HG02981 (cell line): Measurements from ENCODE around the gene XIST.
"Not testable (repeated sequence)": the region's sequence is repeated elsewhere in the genome, so short reads cannot be mapped to it uniquely, and the experiment has no call there.

ENCODE experiments used
- ATAC-seq: cut with Tn5 transposase; IDR thresholded peaks from one replicate; pipeline ENCODE4 v1.9.1; 2021; ENCODE audit warnings: mild to moderate bottlenecking, moderate library complexity; ENCODE audit not compliant: unreplicated experiment

Gene XIST

GRCh38 chrX:73840120-73840924, 12.2 kb downstream of the XIST start:
- no peak for ATAC-seq

DNA sequence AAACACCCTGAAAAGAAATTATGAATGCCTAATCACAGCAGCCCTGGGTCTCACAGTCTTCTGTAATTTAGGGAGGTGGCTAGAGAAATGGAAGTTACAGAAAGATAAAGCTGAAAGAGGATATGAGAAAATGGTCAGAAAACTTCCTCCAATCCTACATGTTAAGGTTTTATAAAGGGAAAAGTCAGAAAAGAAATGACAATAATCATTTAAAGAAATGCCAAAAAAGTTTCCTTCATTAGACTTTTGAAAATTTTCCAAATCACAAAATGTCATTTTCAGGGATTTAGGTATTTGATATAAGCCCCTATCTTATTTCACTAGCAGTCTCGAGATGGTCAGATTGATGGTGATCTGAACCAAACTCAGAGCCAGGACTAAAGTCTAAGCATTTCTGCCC, 13.4 kb downstream of the XIST start:
- ATAC-seq, result no peak

DNA sequence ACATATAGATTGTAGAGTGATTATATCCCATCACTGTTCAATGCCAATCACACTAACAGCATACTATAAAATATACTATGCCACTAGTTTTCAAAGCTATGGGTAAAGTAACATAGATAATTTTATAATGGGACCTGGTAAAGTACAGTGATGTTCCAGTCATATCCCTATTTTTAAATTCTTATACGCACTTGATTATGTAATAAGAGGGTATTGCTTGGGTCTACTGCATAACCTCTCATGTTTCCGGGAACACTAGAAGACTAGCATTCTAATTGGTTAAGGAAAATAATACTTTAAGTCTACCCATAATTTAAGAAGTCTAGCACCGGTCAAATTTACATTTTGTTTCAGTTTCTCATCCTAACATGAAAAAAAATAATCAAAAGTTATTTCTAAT, 14.4 kb downstream of the XIST start:
- ATAC-seq, result no peak

- no peak for ATAC-seq
Measured at GRCh38 chrX:73836956-73837477, 15.5 kb downstream of the XIST start.

DNA sequence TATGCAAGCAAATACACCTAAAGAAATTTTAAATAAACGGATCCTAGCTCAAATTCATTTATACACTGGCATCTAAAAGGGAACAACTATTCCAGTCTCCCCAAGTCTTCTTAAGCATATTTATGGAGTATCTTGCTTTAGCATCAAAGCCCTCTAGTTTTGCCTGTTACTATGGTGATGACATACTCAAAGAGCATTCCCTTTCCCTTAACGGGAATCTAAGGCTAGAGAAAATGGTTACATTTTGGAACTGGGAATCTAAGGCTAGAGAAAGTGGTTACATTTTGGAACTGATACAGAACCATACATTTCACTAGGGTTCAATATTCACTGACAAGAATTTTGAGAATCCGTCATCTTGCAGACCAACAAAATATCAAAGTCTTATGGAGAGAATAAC, 18.3 kb downstream of the XIST start:
- ATAC-seq, result no peak

- ATAC-seq, result no peak
Measured at GRCh38 chrX:73832319-73832718, 20.2 kb downstream of the XIST start.

GRCh38 chrX:73831500-73831899, 21.0 kb downstream of the XIST start:
- no peak for ATAC-seq

DNA sequence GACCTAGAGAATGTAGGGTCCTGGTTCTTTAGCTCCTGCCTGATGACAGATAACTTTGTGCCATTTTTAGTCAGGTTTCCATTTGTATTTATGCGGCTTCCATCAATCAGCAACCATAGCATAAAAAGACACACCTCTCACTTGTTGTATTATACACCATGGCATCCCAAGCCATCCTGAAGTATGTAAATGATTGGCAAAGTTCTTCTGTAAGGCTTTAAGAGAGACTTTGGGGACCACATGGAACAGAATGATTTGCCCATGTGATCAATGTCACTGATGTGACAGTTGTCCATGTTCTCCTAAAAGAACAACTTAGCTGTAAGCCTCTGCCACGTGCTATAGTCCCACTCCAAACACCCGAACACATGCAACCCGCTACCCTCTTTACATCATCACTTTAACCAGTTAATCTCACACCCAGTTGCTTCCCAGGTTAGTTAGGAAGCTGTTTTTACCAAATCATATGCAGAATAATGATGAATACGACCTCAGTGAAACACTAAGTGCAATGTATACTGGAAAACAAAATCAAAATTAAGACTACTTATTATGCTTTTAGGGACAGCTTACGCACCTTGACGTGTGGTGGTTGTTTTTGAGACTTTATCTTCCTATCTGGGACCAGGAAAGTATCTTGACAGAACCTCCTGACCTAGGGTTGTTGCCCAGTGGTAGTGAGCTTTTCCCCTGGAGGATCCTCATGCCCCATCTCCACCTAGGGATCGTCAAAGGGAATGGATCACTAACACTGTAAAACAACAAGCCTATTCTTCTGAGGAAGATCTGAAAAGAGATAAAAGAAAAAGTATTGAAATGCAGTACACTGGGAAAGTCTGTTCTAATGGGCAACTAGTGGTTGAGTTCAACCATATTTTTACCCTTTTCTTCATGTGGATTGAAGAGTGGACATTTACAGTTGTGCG, 21.8 kb downstream of the XIST start:
- no peak for ATAC-seq

DNA sequence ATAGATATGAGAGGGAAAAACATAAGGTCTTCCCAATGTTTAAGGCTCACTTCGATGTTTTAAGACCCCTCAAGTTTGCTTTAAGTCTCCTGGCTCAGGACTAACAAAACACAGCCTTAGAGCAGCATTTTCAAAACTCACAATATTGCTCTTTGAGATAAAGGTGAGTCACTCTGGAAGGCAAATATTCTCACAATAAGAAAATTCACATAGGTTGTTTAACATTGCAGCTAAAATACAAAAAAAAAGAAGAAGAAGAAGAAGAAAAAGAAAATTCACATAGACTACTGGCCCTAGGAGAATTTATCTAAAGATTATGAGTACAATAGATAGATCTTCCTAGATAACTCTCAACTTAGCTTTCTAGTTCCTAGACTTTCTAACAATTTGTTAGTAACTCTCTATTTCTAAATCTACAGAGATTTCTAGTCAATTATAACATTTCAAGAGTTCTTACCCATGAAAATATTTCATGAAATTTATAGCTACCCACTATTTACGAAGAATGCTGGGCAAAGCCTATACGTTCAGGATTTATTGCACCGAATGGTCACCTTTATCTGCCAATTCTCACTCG, 22.5 kb downstream of the XIST start:
- ATAC-seq, result no peak

- no peak for ATAC-seq
Measured at GRCh38 chrX:73828080-73828720, 24.3 kb downstream of the XIST start.

GRCh38 chrX:73827406-73827805, 25.1 kb downstream of the XIST start:
- no peak for ATAC-seq

DNA sequence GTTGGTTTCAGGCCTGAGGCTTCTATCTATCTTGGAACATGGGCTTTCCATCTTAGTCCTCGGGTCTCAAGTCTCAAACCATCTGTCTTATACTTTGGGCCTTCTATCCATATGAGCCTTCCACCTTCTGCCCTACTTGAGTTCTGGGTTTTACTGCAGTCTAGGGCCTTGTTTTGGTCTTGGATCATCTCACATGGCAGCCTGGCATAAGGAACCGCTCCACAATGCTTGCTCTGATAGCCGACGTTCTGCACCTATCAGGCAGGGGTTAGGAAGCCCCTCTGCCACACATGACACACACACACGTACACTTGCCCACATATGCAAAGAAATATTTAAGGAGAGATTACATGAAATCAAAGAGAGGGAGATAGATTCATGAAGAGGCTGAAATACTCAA, 25.5 kb downstream of the XIST start:
- no peak for ATAC-seq

DNA sequence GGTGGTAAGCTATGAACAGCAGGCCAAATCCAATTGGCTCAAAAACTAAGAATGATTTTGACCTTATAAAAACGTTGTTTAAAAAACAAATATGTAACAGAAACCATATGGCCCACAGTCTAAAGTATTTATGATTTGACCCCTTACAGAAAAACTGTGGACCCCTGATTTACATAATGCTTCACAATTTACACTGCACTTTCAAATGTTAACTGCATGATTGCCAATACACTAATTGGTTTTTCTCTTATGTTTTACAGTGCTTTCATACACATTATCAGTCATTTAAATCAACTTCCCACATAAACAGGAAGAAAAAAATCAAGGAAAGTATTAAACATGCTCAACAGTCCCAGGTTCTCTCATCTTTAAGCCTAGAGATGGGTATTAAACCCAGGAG, 26.9 kb downstream of the XIST start:
- ATAC-seq, result no peak

DNA sequence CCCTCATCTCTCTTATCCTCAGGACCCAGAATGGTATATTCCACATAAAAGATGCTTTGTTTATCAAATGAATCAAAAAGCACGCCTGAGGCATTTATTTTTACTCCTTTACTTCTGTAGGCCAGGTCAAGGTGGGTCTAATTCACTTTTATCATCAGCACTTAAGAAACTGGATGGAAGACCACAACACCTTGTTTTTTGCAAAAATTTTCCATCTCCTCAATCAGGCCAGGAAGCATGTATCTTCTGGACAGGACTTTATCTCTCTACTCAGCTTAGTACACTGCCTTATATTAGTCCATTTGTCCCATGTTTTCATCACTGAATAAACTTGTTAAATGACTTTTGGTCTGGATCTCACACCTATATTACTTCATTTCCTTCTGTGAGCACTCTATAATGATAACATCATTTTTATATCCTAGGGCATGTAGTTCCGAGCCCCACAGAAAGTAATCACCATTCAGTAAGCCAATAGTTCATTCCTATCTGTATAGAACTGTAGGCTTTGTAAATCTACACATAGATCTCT, 29.0 kb downstream of the XIST start:
- no peak for ATAC-seq

- ATAC-seq, result no peak
Measured at GRCh38 chrX:73822775-73823174, 29.7 kb downstream of the XIST start.

- no peak for ATAC-seq
Measured at GRCh38 chrX:73821921-73822559, 30.5 kb downstream of the XIST start.

DNA sequence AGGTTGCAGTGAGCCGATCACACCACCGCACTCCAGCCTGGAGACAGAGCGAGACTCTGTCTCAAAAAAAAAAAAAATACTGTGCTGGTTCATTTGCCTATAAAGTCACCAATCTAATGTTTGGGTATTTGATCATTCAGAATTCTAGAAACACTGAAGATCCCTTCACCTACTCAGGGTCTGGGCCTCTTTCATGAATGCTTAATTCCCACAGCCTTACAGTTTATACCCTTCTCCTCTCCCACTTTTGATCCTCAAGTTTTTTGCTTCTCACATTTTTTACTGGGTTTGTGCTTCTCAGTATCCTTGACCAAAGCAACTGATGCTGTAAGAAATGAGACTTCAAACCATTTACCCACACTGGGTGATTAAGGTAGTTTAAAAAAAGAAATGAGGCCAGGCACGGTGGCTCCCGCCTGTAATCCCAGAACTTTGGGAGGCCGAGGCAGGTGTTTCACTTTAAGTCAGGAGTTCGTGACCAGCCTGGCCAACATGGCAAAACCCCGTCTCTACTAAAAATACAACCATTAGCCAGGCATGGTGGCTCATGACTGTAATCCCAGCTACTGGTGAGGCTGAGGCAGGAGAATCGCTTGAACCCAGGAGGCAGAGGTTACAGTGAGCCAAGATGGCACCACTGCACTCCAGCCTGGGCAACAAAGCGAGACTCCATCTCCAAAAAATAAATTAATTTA, 32.5 kb downstream of the XIST start:
- ATAC-seq, result not testable (repeated sequence)

GRCh38 chrX:73818200-73819116, 34.1 kb downstream of the XIST start:
- ATAC-seq, result no peak
